IMR-90 (cell line): ENCODE data around the gene SHROOM4.

Experiments
- BHLHE40 ChIP-seq: fragments of 150-350 bp; IDR thresholded peaks from 2 replicates; pipeline ENCODE4 v1.6.1; 2016; ENCODE audit warnings: mild to moderate bottlenecking, low read depth, low read length
- CEBPB ChIP-seq: IDR thresholded peaks from 2 replicates; pipeline ENCODE4 v1.6.1; 2012; ENCODE audit warnings: low read depth, low read length, improper control_type of control experiment
- FOS ChIP-seq: fragments of 150-350 bp; IDR thresholded peaks from 2 replicates; pipeline ENCODE4 v1.6.1; 2016; ENCODE audit warnings: low read depth, low read length
- MAFK ChIP-seq: IDR thresholded peaks from 2 replicates; pipeline ENCODE4 v1.6.1; 2012; ENCODE audit warnings: low read depth, low read length, improper control_type of control experiment
- MAZ ChIP-seq: IDR thresholded peaks from 2 replicates; pipeline ENCODE4 v1.6.1; 2012; ENCODE audit warnings: low read depth, mild to moderate bottlenecking, low read length, improper control_type of control experiment, moderate library complexity, borderline replicate concordance
- MXI1 ChIP-seq: IDR thresholded peaks from 2 replicates; pipeline ENCODE4 v1.6.1; 2012; ENCODE audit warnings: low read depth, mild to moderate bottlenecking, low read length, moderate library complexity, borderline replicate concordance
- POLR2A ChIP-seq: IDR thresholded peaks from 2 replicates; pipeline ENCODE4 v1.6.1; 2012; ENCODE audit warnings: mild to moderate bottlenecking, low read depth, low read length
- RAD21 ChIP-seq: IDR thresholded peaks from 2 replicates; pipeline ENCODE4 v1.6.1; 2012; ENCODE audit warnings: low read length, improper control_type of control experiment
- RFX5 ChIP-seq: IDR thresholded peaks from 2 replicates; pipeline ENCODE4 v1.8.0; 2012; ENCODE audit warnings: low read depth, mild to moderate bottlenecking, low read length, moderate library complexity
- TF ChIP-seq, protein P1 (sequence below): conservative IDR thresholded peaks from 2 replicates; pipeline ENCODE4 v1.5.1; 2012; ENCODE audit warnings: mild to moderate bottlenecking, low read depth, low read length, improper control_type of control experiment
- TF ChIP-seq, protein P2 (sequence below): fragments of 150-350 bp; IDR thresholded peaks from 2 replicates; pipeline ENCODE4 v1.6.1; 2017; ENCODE audit warnings: mild to moderate bottlenecking, antibody characterized with exemption, low read length, low read depth
- TF ChIP-seq, protein P3 (sequence below): fragments of 150-350 bp; IDR thresholded peaks from 2 replicates; pipeline ENCODE4 v1.6.1; 2016; ENCODE audit warnings: low read depth, mild to moderate bottlenecking, low read length, moderate library complexity, borderline replicate concordance

DNA sequence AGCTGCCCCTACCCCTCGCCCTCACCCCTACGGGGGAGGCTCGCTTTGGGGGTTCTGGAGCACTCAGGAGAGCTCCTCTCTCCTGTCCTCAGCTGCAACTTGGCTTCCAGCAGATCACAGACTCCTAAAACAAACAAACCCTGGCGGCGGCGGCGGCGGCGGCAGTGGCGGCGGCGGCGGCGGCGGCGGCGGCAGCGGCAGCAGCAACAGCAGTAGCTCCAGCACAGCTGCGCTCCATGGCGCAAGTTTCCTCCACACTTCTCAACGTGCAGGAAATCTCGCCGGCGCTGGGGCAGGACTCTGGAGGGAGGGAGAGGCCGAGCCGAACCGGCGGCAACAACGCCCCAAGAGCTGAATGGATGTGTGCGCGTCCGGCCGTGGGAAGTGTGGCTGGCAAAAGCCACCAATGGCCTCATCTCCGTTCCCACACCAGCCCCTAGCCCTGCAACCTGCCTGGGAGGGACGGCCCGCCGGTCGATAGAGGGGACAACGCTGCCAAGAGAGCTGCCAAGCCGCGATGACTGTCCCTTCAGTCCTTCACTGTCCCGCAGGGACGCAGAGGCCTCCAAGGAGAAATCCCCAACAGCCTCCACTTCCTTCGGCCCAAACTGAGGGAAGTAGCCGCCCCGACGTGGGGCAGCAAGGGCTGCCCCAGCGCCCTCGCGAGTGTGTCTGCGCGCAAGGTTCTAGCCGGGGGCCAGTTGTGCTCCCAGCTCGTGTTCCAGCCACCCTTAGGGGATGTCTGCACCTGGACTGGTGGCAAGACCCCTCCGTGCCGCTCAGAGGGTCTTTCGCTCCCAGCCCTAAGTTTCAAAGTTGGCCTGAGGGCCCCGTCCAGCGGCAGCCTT, 775 bp downstream of the SHROOM4 start:
- TF ChIP-seq, protein P1, sequence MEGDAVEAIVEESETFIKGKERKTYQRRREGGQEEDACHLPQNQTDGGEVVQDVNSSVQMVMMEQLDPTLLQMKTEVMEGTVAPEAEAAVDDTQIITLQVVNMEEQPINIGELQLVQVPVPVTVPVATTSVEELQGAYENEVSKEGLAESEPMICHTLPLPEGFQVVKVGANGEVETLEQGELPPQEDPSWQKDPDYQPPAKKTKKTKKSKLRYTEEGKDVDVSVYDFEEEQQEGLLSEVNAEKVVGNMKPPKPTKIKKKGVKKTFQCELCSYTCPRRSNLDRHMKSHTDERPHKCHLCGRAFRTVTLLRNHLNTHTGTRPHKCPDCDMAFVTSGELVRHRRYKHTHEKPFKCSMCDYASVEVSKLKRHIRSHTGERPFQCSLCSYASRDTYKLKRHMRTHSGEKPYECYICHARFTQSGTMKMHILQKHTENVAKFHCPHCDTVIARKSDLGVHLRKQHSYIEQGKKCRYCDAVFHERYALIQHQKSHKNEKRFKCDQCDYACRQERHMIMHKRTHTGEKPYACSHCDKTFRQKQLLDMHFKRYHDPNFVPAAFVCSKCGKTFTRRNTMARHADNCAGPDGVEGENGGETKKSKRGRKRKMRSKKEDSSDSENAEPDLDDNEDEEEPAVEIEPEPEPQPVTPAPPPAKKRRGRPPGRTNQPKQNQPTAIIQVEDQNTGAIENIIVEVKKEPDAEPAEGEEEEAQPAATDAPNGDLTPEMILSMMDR, result no peak
- TF ChIP-seq POLR2A (no peak), RAD21 (no peak), MAZ (no peak), CEBPB (no peak), BHLHE40 (no peak), MAFK (no peak), FOS (no peak), MXI1 (no peak), RFX5 (no peak)
- TF ChIP-seq, protein P2, sequence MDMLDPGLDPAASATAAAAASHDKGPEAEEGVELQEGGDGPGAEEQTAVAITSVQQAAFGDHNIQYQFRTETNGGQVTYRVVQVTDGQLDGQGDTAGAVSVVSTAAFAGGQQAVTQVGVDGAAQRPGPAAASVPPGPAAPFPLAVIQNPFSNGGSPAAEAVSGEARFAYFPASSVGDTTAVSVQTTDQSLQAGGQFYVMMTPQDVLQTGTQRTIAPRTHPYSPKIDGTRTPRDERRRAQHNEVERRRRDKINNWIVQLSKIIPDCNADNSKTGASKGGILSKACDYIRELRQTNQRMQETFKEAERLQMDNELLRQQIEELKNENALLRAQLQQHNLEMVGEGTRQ, result no peak
- TF ChIP-seq, protein P3, sequence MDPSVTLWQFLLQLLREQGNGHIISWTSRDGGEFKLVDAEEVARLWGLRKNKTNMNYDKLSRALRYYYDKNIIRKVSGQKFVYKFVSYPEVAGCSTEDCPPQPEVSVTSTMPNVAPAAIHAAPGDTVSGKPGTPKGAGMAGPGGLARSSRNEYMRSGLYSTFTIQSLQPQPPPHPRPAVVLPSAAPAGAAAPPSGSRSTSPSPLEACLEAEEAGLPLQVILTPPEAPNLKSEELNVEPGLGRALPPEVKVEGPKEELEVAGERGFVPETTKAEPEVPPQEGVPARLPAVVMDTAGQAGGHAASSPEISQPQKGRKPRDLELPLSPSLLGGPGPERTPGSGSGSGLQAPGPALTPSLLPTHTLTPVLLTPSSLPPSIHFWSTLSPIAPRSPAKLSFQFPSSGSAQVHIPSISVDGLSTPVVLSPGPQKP, result no peak
